ENCODE results near the gene JARID2. TPM values are rescaled to one million over a fixed set of nuclear protein-coding genes. Genes with fewer than 3 reads are reported as not detected.

The JARID2 gene
- total and polyA plus RNA-seq, 4 donors, result 1.4 to 12.3 (median 3.4) TPM

- H3K36me3 ChIP-seq (ENCODE audit: control insufficient read depth in 4 of 4, insufficient read depth in 3 of 4, low read depth in 1 of 4, low read length in 3 of 4), result peaks cover 2 to 25% (median 9%) of the 10 kb centered on the region in 4 donors
- peak; percentile 17 for DNase-seq (ENCODE audit: low spot score)
- no peaks in the 10 kb centered on the region for H3K9me3 ChIP-seq (ENCODE audit: control insufficient read depth in 4 of 4, low read length in 3 of 4)
- TF ChIP-seq YY1 (IDR thresholded peaks at IDR 0.05) (no peak), FOXA1 (IDR thresholded peaks at IDR 0.05) (no peak), REST (IDR thresholded peaks at IDR 0.05) (no peak), HNF4A (conservative IDR thresholded peaks at IDR 0.05) (no peak), SP1 (IDR thresholded peaks at IDR 0.05) (no peak), RAD21 (IDR thresholded peaks at IDR 0.05) (no peak), CTCF (IDR thresholded peaks at IDR 0.05; ENCODE audit: low read depth, low read length, missing input control) (no peak), HNF4G (IDR thresholded peaks at IDR 0.05) (no peak), FOXA2 (IDR thresholded peaks at IDR 0.05) (no peak)
- TF ChIP-seq, protein P1, sequence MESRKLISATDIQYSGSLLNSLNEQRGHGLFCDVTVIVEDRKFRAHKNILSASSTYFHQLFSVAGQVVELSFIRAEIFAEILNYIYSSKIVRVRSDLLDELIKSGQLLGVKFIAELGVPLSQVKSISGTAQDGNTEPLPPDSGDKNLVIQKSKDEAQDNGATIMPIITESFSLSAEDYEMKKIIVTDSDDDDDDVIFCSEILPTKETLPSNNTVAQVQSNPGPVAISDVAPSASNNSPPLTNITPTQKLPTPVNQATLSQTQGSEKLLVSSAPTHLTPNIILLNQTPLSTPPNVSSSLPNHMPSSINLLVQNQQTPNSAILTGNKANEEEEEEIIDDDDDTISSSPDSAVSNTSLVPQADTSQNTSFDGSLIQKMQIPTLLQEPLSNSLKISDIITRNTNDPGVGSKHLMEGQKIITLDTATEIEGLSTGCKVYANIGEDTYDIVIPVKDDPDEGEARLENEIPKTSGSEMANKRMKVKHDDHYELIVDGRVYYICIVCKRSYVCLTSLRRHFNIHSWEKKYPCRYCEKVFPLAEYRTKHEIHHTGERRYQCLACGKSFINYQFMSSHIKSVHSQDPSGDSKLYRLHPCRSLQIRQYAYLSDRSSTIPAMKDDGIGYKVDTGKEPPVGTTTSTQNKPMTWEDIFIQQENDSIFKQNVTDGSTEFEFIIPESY (IDR thresholded peaks at IDR 0.05), result no peak
- TF ChIP-seq, protein P2, sequence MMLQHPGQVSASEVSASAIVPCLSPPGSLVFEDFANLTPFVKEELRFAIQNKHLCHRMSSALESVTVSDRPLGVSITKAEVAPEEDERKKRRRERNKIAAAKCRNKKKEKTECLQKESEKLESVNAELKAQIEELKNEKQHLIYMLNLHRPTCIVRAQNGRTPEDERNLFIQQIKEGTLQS (IDR thresholded peaks at IDR 0.05), result no peak
- WGBS, result 98% methylated on average over 14 of the region's 14 CpGs
- no peaks in the 10 kb centered on the region for H3K27me3 ChIP-seq (ENCODE audit: control insufficient read depth in 4 of 4, insufficient read depth in 4 of 4, low read length in 3 of 4)
- H3K4me1 ChIP-seq (ENCODE audit: control insufficient read depth in 4 of 4, insufficient read depth in 4 of 4, low read length in 3 of 4), result no peaks in the 10 kb centered on the region
- no peak overlapping the region for H3K9ac ChIP-seq (ENCODE audit: low read depth in 1 of 2, low read length in 2 of 2)
- H3K4me3 ChIP-seq (ENCODE audit: low read depth in 1 of 3, low read length in 3 of 3), result no peak overlapping the region
- H3K27ac ChIP-seq (ENCODE audit: low read depth in 1 of 2, low read length in 2 of 2), result no peak overlapping the region
These were observed 279.1 kb downstream of the JARID2 start for GRCh38 chr6:15524861-15525401.

DNA sequence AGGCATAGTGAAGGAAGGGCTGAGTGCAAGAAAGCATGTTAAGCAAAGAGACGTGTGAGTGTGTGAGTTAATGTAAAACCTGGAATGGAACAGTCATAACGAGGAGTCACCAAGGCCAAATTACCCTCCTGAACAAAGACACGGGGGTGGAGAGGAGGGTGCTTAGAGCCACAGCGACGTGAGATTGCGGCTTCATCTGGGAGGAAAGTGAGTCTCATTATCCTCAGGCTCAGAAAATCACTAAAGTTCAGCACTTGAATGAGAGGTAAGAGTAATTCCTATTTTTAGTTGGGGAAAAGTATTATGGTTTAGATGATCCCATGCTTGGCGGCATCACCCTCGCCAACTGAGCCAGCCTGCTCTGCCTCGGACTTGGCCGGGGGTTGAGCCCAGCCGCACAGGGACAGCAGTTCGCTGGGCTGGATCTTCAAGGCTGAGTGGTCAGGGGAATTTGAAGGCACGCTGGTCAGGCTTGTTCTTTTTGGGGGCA lies 280.4 kb downstream of the JARID2 start:
- no peak overlapping the region for H3K27ac ChIP-seq (ENCODE audit: low read depth in 1 of 2, low read length in 2 of 2)
- peaks cover 0 to 23% (median 8%) of the 10 kb centered on the region in 4 donors for H3K36me3 ChIP-seq (ENCODE audit: control insufficient read depth in 4 of 4, insufficient read depth in 3 of 4, low read depth in 1 of 4, low read length in 3 of 4)
- no peak overlapping the region for H3K9ac ChIP-seq (ENCODE audit: low read depth in 1 of 2, low read length in 2 of 2)
- WGBS, result 96% methylated on average over 13 of the region's 13 CpGs
- peak; percentile 8 for DNase-seq (ENCODE audit: low spot score)
- H3K4me3 ChIP-seq (ENCODE audit: low read depth in 1 of 3, low read length in 3 of 3), result no peak overlapping the region
- no peaks in the 10 kb centered on the region for H3K9me3 ChIP-seq (ENCODE audit: control insufficient read depth in 4 of 4, low read length in 3 of 4)
- H3K4me1 ChIP-seq (ENCODE audit: control insufficient read depth in 4 of 4, insufficient read depth in 4 of 4, low read length in 3 of 4), result no peaks in the 10 kb centered on the region
- TF ChIP-seq, protein P2 (IDR thresholded peaks at IDR 0.05), result no peak
- no peak for TF ChIP-seq FOXA2 (IDR thresholded peaks at IDR 0.05)
- TF ChIP-seq FOXA1 (IDR thresholded peaks at IDR 0.05), result no peak
- no peak for TF ChIP-seq MAX (IDR thresholded peaks at IDR 0.05)
- TF ChIP-seq YY1 (IDR thresholded peaks at IDR 0.05), result no peak
- no peak for TF ChIP-seq NR2F2 (IDR thresholded peaks at IDR 0.05)
- no peak for TF ChIP-seq SP1 (IDR thresholded peaks at IDR 0.05)
- H3K27me3 ChIP-seq (ENCODE audit: control insufficient read depth in 4 of 4, insufficient read depth in 4 of 4, low read length in 3 of 4), result no peaks in the 10 kb centered on the region

Measured in liver (tissue), 9 donors.